22Rv1 (cell line): ENCODE results near the gene SYNDIG1.

Experiments
- ZFX ChIP-seq: fragments of 450-650 bp; IDR thresholded peaks from 2 replicates; pipeline ENCODE4 v1.6.1; 2017; ENCODE audit warnings: antibody characterized with exemption, borderline replicate concordance
- TF ChIP-seq, protein P1 (sequence below): fragments of 450-650 bp; IDR thresholded peaks from 2 replicates; pipeline ENCODE4 v1.5.1; 2017; ENCODE audit warnings: mild to moderate bottlenecking

DNA sequence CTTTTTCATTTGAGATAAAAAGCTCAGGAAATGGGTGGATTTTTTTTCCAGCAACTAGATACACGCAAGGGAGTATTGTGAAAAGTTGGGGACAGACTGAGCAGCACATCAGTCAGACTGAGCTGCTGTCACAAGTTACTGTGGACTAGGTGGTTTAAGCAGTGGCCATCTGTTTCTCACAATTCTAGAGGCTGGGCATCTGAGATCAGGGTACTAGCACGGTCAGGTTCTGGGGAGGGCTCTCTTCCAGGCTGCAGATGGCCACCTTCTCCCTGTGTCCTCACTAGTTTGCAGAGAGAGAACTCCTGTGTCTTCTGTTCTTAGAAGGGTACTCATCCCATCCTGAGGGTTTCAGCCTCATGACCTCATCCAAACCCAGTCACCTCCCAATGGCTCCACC is 178.3 kb downstream of the SYNDIG1 start:
- TF ChIP-seq, protein P1, sequence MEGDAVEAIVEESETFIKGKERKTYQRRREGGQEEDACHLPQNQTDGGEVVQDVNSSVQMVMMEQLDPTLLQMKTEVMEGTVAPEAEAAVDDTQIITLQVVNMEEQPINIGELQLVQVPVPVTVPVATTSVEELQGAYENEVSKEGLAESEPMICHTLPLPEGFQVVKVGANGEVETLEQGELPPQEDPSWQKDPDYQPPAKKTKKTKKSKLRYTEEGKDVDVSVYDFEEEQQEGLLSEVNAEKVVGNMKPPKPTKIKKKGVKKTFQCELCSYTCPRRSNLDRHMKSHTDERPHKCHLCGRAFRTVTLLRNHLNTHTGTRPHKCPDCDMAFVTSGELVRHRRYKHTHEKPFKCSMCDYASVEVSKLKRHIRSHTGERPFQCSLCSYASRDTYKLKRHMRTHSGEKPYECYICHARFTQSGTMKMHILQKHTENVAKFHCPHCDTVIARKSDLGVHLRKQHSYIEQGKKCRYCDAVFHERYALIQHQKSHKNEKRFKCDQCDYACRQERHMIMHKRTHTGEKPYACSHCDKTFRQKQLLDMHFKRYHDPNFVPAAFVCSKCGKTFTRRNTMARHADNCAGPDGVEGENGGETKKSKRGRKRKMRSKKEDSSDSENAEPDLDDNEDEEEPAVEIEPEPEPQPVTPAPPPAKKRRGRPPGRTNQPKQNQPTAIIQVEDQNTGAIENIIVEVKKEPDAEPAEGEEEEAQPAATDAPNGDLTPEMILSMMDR = no peak
- no peak for TF ChIP-seq ZFX
